Loucy (cell line): ENCODE measurements around the gene FNTB.
A peak's percentile ranks its signal among the peaks of the same experiment; 100 is the strongest.

Experiments used
- H2AFZ ChIP-seq: fragments of 200-600 bp; sonication (generic); 2 replicates; pipeline ENCODE4 v1.6.0; 2016; ENCODE audit warnings: antibody characterized with exemption, mild to moderate bottlenecking, low read length, moderate library complexity
- H3F3A ChIP-seq: fragments of 200-600 bp; 2 replicates; pipeline ENCODE4 v1.6.0; 2016; ENCODE audit warnings: antibody characterized with exemption, low read depth, mild to moderate bottlenecking
- H3K27me3 ChIP-seq: fragments of 200-600 bp; sonication (generic); 2 replicates; pipeline ENCODE4 v1.6.1; 2014; ENCODE audit warnings: low read length, mild to moderate bottlenecking; ENCODE audit not compliant: insufficient read depth, poor library complexity, severe bottlenecking
- H3K36me3 ChIP-seq: fragments of 200-600 bp; sonication (generic); 2 replicates; pipeline ENCODE4 v1.6.1; 2016; ENCODE audit warnings: low read length; ENCODE audit not compliant: insufficient read depth
- H3K4me1 ChIP-seq: fragments of 200-600 bp; sonication (generic); 2 replicates; pipeline ENCODE4 v1.5.1; 2014; ENCODE audit warnings: low read length, mild to moderate bottlenecking; ENCODE audit not compliant: insufficient read depth, poor library complexity, severe bottlenecking
- H3K4me2 ChIP-seq: fragments of 200-600 bp; sonication (generic); 2 replicates; pipeline ENCODE4 v1.6.0; 2014; ENCODE audit warnings: antibody characterized with exemption, low read length, low read depth, mild to moderate bottlenecking; ENCODE audit not compliant: poor library complexity, severe bottlenecking
- H3K4me3 ChIP-seq: fragments of 200-600 bp; sonication (generic); 2 replicates; pipeline ENCODE4 v1.5.1; 2014; ENCODE audit warnings: low read length, mild to moderate bottlenecking, mixed read lengths; ENCODE audit not compliant: poor library complexity, severe bottlenecking
- H3K79me2 ChIP-seq: fragments of 200-600 bp; sonication (generic); 2 replicates; pipeline ENCODE4 v1.6.1; 2014; ENCODE audit warnings: low read length; ENCODE audit not compliant: insufficient read depth
- H3K9ac ChIP-seq: fragments of 200-600 bp; sonication (generic); 2 replicates; pipeline ENCODE4 v1.6.0; 2014; ENCODE audit warnings: mild to moderate bottlenecking, low read depth, low read length, moderate library complexity; ENCODE audit not compliant: poor library complexity, severe bottlenecking
- H3K9me2 ChIP-seq: fragments of 200-600 bp; sonication (generic); replicated peaks from 2 replicates; pipeline ENCODE4 v1.6.1; 2016; ENCODE audit warnings: low read depth, low read length, mixed read lengths
- H3K9me3 ChIP-seq: fragments of 200-600 bp; sonication (generic); 2 replicates; pipeline ENCODE4 v1.6.1; 2014; ENCODE audit warnings: mild to moderate bottlenecking, antibody characterized with exemption, low read length, low read depth; ENCODE audit not compliant: insufficient read depth
- H4K20me1 ChIP-seq: fragments of 200-600 bp; sonication (generic); 2 replicates; pipeline ENCODE4 v1.6.0; 2014; ENCODE audit warnings: antibody characterized with exemption, low read length, mild to moderate bottlenecking; ENCODE audit not compliant: insufficient read depth, poor library complexity, severe bottlenecking
- EZH2phosphoT487 ChIP-seq: fragments of 200-600 bp; IDR thresholded peaks from 2 replicates; pipeline ENCODE4 v1.6.1; 2018; ENCODE audit warnings: antibody characterized with exemption, mild to moderate bottlenecking, moderate library complexity, borderline replicate concordance
- TF ChIP-seq, protein P1 (sequence below): fragments of 200-600 bp; sonication (generic); conservative IDR thresholded peaks from 2 replicates; pipeline ENCODE4 v1.5.1; 2014; ENCODE audit warnings: mild to moderate bottlenecking, antibody characterized with exemption, low read length

The FNTB gene

GRCh38 chr14:64965356-64966000 is 21.2 kb upstream of the FNTB start:
- Histone ChIP-seq H3K27me3 (no peaks in the 10 kb centered on the region), H3K4me3 (no peak overlapping the region), H4K20me1 (no peaks in the 10 kb centered on the region), H3K9ac (no peak overlapping the region), H3K9me3 (no peaks in the 10 kb centered on the region), H3K4me2 (no peak overlapping the region), H3K4me1 (peaks cover 53% of the 10 kb centered on the region), H3F3A (no peaks in the 10 kb centered on the region), H3K9me2 (no peaks in the 10 kb centered on the region), H3K79me2 (peaks cover 42% of the 10 kb centered on the region), H2AFZ (no peak overlapping the region), H3K36me3 (no peaks in the 10 kb centered on the region)
- TF ChIP-seq, protein P1, sequence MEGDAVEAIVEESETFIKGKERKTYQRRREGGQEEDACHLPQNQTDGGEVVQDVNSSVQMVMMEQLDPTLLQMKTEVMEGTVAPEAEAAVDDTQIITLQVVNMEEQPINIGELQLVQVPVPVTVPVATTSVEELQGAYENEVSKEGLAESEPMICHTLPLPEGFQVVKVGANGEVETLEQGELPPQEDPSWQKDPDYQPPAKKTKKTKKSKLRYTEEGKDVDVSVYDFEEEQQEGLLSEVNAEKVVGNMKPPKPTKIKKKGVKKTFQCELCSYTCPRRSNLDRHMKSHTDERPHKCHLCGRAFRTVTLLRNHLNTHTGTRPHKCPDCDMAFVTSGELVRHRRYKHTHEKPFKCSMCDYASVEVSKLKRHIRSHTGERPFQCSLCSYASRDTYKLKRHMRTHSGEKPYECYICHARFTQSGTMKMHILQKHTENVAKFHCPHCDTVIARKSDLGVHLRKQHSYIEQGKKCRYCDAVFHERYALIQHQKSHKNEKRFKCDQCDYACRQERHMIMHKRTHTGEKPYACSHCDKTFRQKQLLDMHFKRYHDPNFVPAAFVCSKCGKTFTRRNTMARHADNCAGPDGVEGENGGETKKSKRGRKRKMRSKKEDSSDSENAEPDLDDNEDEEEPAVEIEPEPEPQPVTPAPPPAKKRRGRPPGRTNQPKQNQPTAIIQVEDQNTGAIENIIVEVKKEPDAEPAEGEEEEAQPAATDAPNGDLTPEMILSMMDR, result no peak
- no peak for TF ChIP-seq EZH2phosphoT487

GRCh38 chr14:64966976-64967375 is 19.7 kb upstream of the FNTB start:
- H3K4me1 ChIP-seq, result peaks cover 57% of the 10 kb centered on the region
- no peaks in the 10 kb centered on the region for H3K27me3 ChIP-seq
- no peaks in the 10 kb centered on the region for H3K9me3 ChIP-seq
- no peaks in the 10 kb centered on the region for H3K36me3 ChIP-seq
- no peaks in the 10 kb centered on the region for H3F3A ChIP-seq
- peaks cover 50% of the 10 kb centered on the region for H3K79me2 ChIP-seq
- no peaks in the 10 kb centered on the region for H3K9me2 ChIP-seq
- H3K9ac ChIP-seq, result peak overlapping the region; percentile 29
- TF ChIP-seq, protein P1, result no peak
- TF ChIP-seq EZH2phosphoT487, result no peak
- peaks cover 4% of the 10 kb centered on the region for H4K20me1 ChIP-seq
- no peak overlapping the region for H2AFZ ChIP-seq
- no peak overlapping the region for H3K4me3 ChIP-seq
- H3K4me2 ChIP-seq, result peak overlapping the region; percentile 96

DNA sequence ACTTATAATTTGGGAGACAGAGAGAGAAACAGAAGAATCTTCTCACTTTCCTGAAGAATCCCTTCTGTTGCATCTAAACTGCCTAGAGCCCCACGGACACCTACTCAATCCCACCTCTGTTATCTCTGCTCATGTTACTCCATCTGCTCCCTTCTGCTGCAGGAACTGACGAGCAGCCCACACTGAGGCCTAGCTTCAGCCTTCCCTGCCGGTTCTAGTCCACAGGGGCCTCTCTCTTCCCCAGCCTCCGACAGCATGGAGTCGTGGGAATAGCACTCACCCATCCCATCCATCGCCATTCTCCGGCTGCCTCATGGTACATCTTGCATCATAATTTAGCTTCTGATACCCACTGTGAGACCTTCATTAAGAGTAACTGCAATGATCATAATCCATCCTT is 18.5 kb upstream of the FNTB start:
- H3K4me1 ChIP-seq, result peaks cover 63% of the 10 kb centered on the region
- no peaks in the 10 kb centered on the region for H3K27me3 ChIP-seq
- H3K4me3 ChIP-seq, result peak overlapping the region; percentile 90
- peaks cover 50% of the 10 kb centered on the region for H3K79me2 ChIP-seq
- H3K9ac ChIP-seq, result peak overlapping the region; percentile 86
- H3K4me2 ChIP-seq, result peak overlapping the region; percentile 96
- peaks cover 4% of the 10 kb centered on the region for H4K20me1 ChIP-seq
- H3K9me2 ChIP-seq, result no peaks in the 10 kb centered on the region
- H2AFZ ChIP-seq, result no peak overlapping the region
- H3F3A ChIP-seq, result no peaks in the 10 kb centered on the region
- no peak for TF ChIP-seq EZH2phosphoT487
- TF ChIP-seq, protein P1, result no peak
- no peaks in the 10 kb centered on the region for H3K9me3 ChIP-seq
- H3K36me3 ChIP-seq, result no peaks in the 10 kb centered on the region
